ENCODE data around the gene PRSS8. TPM values are rescaled to one million over a fixed set of nuclear protein-coding genes. Genes with fewer than 3 reads are reported as not detected.

Gene PRSS8
- total and polyA plus RNA-seq, 2 donors (not counting 3 experiments of a cell fraction or from before 2014, with no cell fraction given), result 0.12 TPM; not detected in 1

DNA sequence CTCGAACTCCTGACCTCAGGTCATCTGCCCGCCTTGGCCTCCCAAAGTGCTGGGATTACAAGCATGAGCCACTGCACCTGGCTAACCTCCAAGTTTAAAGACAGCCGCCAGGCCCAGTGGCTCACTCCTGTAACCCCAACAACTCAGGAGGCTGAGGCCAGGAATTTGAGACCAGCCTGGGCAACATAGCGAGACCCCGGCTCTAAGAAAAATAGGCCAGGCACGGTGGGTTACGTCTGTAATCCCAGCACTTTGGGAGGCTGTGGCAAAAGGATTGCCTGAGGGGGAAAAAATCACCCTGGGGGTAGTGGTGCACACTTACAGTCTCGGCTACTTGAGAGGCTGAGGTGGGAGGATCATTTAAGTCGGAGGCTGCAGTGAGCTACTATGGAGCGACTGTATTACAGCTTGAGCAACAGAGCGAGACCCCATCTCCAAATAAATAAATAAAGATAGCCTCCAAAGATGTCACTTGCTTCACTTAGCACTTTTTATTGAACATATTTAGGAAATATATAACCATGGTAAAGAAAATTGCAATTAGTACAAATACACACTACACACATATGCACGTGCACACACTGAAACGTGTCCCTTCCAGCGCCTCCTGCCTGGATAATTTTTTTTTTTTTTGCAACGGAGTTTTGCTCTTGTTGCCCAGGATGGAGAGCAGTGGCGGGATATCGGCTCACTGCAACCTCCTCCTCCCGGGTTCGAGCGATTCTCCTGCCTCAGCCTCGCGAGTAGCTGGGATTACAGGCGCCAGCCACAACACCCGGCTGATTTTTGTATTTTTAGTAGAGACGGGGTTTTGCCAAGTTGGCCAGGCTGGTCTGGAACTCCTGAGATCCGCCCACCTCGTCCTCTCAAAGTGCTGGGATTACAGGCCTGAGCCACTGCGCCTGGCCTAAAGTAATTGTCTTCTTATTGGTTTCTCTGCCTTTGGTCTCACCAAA is 28.7 kb downstream of the PRSS8 start:
- Histone ChIP-seq H3K79me2 (ENCODE audit: control insufficient read depth, insufficient read depth, low read length) (peaks cover 11% of the 10 kb centered on the region), H3K9ac (replicated peaks; ENCODE audit: extremely low read depth, insufficient read depth, low read length) (no peak overlapping the region), H3K4me3 (replicated peaks in 1 of 3; ENCODE audit: insufficient read depth in 1 of 3, low read depth in 1 of 3, low read length in 3 of 3) (no peak overlapping the region), H4K20me1 (replicated peaks; ENCODE audit: control insufficient read depth, extremely low read depth, insufficient read depth, low read length) (no peaks in the 10 kb centered on the region), H3K36me3 (ENCODE audit: control insufficient read depth in 2 of 2, extremely low read depth in 1 of 2, insufficient read depth in 2 of 2, low read length in 2 of 2) (peaks cover 6 to 22% of the 10 kb centered on the region in 2 experiments), H3K9me3 (replicated peaks; ENCODE audit: control insufficient read depth, insufficient read depth, low read length) (no peaks in the 10 kb centered on the region), H2AFZ (ENCODE audit: low read depth, low read length) (no peak overlapping the region), H3K27ac (ENCODE audit: insufficient read depth, low read depth, low read length) (no peak overlapping the region), H3K9me1 (replicated peaks; ENCODE audit: control insufficient read depth, extremely low read depth, insufficient read depth, low read length) (no peaks in the 10 kb centered on the region), H3K4me2 (ENCODE audit: insufficient read depth, low read length) (no peak overlapping the region), H3K4me1 (ENCODE audit: control insufficient read depth, extremely low read depth, insufficient read depth, low read length) (peaks cover 12% of the 10 kb centered on the region), H3K27me3 (ENCODE audit: control insufficient read depth in 2 of 2, insufficient read depth in 2 of 2, low read length in 2 of 2) (no peaks in the 10 kb centered on the region)
- no peak for FAIRE-seq
- POLR2A ChIA-PET, result no interaction called here
- BruUV-seq (replicated peaks), result no TSS peak
- no peak for TF ChIP-seq POLR2A (IDR thresholded peaks at IDR 0.05; ENCODE audit: low read depth, low read length)
- no peak for TF ChIP-seq JUN (IDR thresholded peaks at IDR 0.05; ENCODE audit: borderline replicate concordance, insufficient read depth, insufficient read length, low read depth)
- TF ChIP-seq, protein P1, sequence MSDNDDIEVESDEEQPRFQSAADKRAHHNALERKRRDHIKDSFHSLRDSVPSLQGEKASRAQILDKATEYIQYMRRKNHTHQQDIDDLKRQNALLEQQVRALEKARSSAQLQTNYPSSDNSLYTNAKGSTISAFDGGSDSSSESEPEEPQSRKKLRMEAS (IDR thresholded peaks at IDR 0.05; ENCODE audit: insufficient read depth, insufficient read length), result no peak
- no peak for TF ChIP-seq MYC (IDR thresholded peaks at IDR 0.05; ENCODE audit: low read depth, low read length)
- no peak for TF ChIP-seq EZH2 (IDR thresholded peaks at IDR 0.05; ENCODE audit: borderline replicate concordance, low read depth, low read length, severe bottlenecking)
- TF ChIP-seq POLR2AphosphoS5 (IDR thresholded peaks at IDR 0.05; ENCODE audit: insufficient read depth, low read depth, low read length), result no peak
- TF ChIP-seq, protein P2, sequence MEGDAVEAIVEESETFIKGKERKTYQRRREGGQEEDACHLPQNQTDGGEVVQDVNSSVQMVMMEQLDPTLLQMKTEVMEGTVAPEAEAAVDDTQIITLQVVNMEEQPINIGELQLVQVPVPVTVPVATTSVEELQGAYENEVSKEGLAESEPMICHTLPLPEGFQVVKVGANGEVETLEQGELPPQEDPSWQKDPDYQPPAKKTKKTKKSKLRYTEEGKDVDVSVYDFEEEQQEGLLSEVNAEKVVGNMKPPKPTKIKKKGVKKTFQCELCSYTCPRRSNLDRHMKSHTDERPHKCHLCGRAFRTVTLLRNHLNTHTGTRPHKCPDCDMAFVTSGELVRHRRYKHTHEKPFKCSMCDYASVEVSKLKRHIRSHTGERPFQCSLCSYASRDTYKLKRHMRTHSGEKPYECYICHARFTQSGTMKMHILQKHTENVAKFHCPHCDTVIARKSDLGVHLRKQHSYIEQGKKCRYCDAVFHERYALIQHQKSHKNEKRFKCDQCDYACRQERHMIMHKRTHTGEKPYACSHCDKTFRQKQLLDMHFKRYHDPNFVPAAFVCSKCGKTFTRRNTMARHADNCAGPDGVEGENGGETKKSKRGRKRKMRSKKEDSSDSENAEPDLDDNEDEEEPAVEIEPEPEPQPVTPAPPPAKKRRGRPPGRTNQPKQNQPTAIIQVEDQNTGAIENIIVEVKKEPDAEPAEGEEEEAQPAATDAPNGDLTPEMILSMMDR (IDR thresholded peaks at IDR 0.05; ENCODE audit: extremely low read depth in 1 of 2, insufficient read depth in 1 of 2, low read depth in 1 of 2, low read length in 2 of 2), result no peak
- no peak for TF ChIP-seq GATA2 (IDR thresholded peaks at IDR 0.05; ENCODE audit: insufficient read depth, insufficient read length, low read depth, low read length)
- DNase-seq (ENCODE audit: low read depth, low spot score), result no peak
- dilution Hi-C loops (cut with MboI; ENCODE audit: extremely low pct_ligation_motif_present, low sequenced_read_pairs), result no loop called here
- intact Hi-C loops (cut with micrococcal nuclease), result loop anchor here (5.0 kb wide), 1 partner anchor 36 kb away; no protein-coding TSS in a partner anchor
- CTCF ChIA-PET, result no interaction called here

All from endothelial cell of umbilical vein (primary cell).